H1 (cell line): ENCODE results near the gene ZNF692. TPM values are rescaled to one million over a fixed set of nuclear protein-coding genes. Genes with fewer than 3 reads are reported as not detected.

ENCODE experiments used
- CTCF ChIA-PET: fragments of 300-600 bp; sonication (Branson Sonifier 250); formaldehyde crosslinking; loops from one replicate; lab custom pipeline; 2021; ENCODE audit not compliant: partially characterized antibody; lab: Charles Lee
- POLR2A ChIA-PET: fragments of 300-600 bp; sonication (Branson Sonifier 250); formaldehyde crosslinking; loops from one replicate; lab custom pipeline; 2021; ENCODE audit warnings: inconsistent platforms; ENCODE audit not compliant: partially characterized antibody; lab: Charles Lee
- DNase-seq, 2 experiments: peaks; one replicate each; pipeline versions ENCODE4 v3.0.0 to v3.0.0-alpha.2; 2010 to 2022; ENCODE audit warnings: low spot score in 2 of 2, low read depth in 1 of 2, mixed read lengths in 1 of 2
- FAIRE-seq: peaks from 2 replicates; lab custom pipeline; 2011; peaks lifted over from hg19 to GRCh38; lab: Jason Lieb, UNC
- H2AFZ ChIP-seq: 2 replicates; pipeline ENCODE4 v1.8.1; 2012; ENCODE audit warnings: low read length, inconsistent platforms
- H2AK5ac ChIP-seq: 2 replicates; pipeline ENCODE4 v1.6.1; 2013; ENCODE audit warnings: low read depth, low read length
- H2BK120ac ChIP-seq: replicated peaks from 2 replicates; pipeline ENCODE3; 2013; ENCODE audit warnings: low read depth, low read length, inconsistent platforms
- H2BK12ac ChIP-seq: 2 replicates; pipeline ENCODE4 v1.6.1; 2013; ENCODE audit warnings: low read depth, low read length
- H2BK15ac ChIP-seq: 2 replicates; pipeline ENCODE4 v1.6.1; 2013; ENCODE audit warnings: low read length
- H2BK20ac ChIP-seq: 2 replicates; pipeline ENCODE4 v1.6.1; 2013; ENCODE audit warnings: low read length
- H2BK5ac ChIP-seq: 2 replicates; pipeline ENCODE4 v1.6.1; 2013; ENCODE audit warnings: low read depth, low read length
- H3K14ac ChIP-seq: 2 replicates; pipeline ENCODE4 v1.6.1; 2013; ENCODE audit warnings: inconsistent platforms; ENCODE audit not compliant: insufficient read length
- H3K18ac ChIP-seq: 2 replicates; pipeline ENCODE4 v1.6.1; 2013; ENCODE audit warnings: low read length; ENCODE audit errors: extremely low read depth
- H3K23ac ChIP-seq: 2 replicates; pipeline ENCODE4 v1.6.1; 2013; ENCODE audit warnings: inconsistent platforms; ENCODE audit not compliant: insufficient read length
- H3K23me2 ChIP-seq: 2 replicates; pipeline ENCODE4 v1.6.1; 2013; ENCODE audit warnings: low read depth, low read length
- H3K27ac ChIP-seq: 2 replicates; pipeline ENCODE4 v1.6.1; 2011; ENCODE audit warnings: low read depth, low read length, inconsistent platforms
- H3K27me3 ChIP-seq, 4 experiments: replicated peaks in 1 of 4; 1 replicate in 1 of 4; 2 replicates in 3 of 4; pipeline versions ENCODE4 v1.6.1 to v1.8.1; 2011 to 2013; ENCODE audit warnings: low read length in 3 of 4, mild to moderate bottlenecking in 3 of 4, inconsistent platforms in 2 of 4, mixed read lengths in 2 of 4, moderate library complexity in 1 of 4; ENCODE audit not compliant: control insufficient read depth in 3 of 4, insufficient read depth in 3 of 4; ENCODE audit errors: extremely low read depth in 1 of 4
- H3K36me3 ChIP-seq, 4 experiments: 2 replicates each; pipeline versions ENCODE4 v1.6.1 to v1.8.1; 2011 to 2013; ENCODE audit warnings: mild to moderate bottlenecking in 4 of 4, low read length in 3 of 4, moderate library complexity in 2 of 4, control low read depth in 1 of 4, inconsistent platforms in 1 of 4; ENCODE audit not compliant: insufficient read depth in 4 of 4, control insufficient read depth in 2 of 4
- H3K4ac ChIP-seq: replicated peaks from 2 replicates; pipeline ENCODE3; 2013; ENCODE audit warnings: low read length, low read depth, mixed read lengths, inconsistent platforms; ENCODE audit not compliant: insufficient read length
- H3K4me1 ChIP-seq, 4 experiments: replicated peaks in 1 of 4; 1 replicate in 1 of 4; 2 replicates in 3 of 4; pipeline versions ENCODE4 v1.6.1 to v1.8.1; 2011 to 2013; ENCODE audit warnings: low read length in 3 of 4, inconsistent platforms in 2 of 4, mixed read lengths in 1 of 4; ENCODE audit not compliant: insufficient read depth in 4 of 4, control insufficient read depth in 3 of 4
- H3K4me2 ChIP-seq, 2 experiments: 2 replicates each; pipeline versions ENCODE4 v1.6.1 to v1.8.1; 2011 to 2013; ENCODE audit warnings: low read depth in 2 of 2, low read length in 2 of 2, control low read depth in 1 of 2, inconsistent platforms in 1 of 2, mild to moderate bottlenecking in 1 of 2; ENCODE audit not compliant: insufficient read depth in 1 of 2
- H3K4me3 ChIP-seq, 4 experiments: fragments of 200-600, 300-600 bp in 1 of 4; sonication (generic), shearing (Covaris generic), sonication (Bioruptor Twin) in 1 of 4; 2 replicates each; pipeline versions ENCODE4 v1.5.1 to v1.8.1; 2011 to 2016; ENCODE audit warnings: low read length in 4 of 4, low read depth in 3 of 4, control low read depth in 2 of 4, inconsistent platforms in 2 of 4, mild to moderate bottlenecking in 2 of 4, mixed read lengths in 1 of 4, moderate library complexity in 1 of 4; ENCODE audit not compliant: insufficient read depth in 2 of 4; ENCODE audit errors: extremely low read depth in 1 of 4
- H3K56ac ChIP-seq: replicated peaks from 2 replicates; pipeline ENCODE3; 2013; ENCODE audit warnings: low read depth, mild to moderate bottlenecking, mixed read lengths, low read length, inconsistent platforms; ENCODE audit not compliant: insufficient read length
- H3K79me1 ChIP-seq: 2 replicates; pipeline ENCODE4 v1.6.1; 2013; ENCODE audit warnings: low read depth, low read length, control low read depth
- H3K79me2 ChIP-seq, 2 experiments: 2 replicates each; pipeline versions ENCODE4 v1.6.1 to v1.8.1; 2012 to 2013; ENCODE audit warnings: low read length in 2 of 2, mild to moderate bottlenecking in 2 of 2, inconsistent platforms in 1 of 2; ENCODE audit not compliant: insufficient read depth in 2 of 2, control insufficient read depth in 1 of 2
- H3K9ac ChIP-seq, 4 experiments: replicated peaks in 1 of 4; 1 replicate in 1 of 4; 2 replicates in 3 of 4; pipeline versions ENCODE4 v1.6.1 to v1.8.1; 2011 to 2013; ENCODE audit warnings: low read depth in 3 of 4, low read length in 3 of 4, control low read depth in 2 of 4, mild to moderate bottlenecking in 2 of 4, moderate library complexity in 2 of 4, inconsistent platforms in 1 of 4; ENCODE audit errors: extremely low read depth in 1 of 4
- H3K9me3 ChIP-seq, 2 experiments: 2 replicates each; pipeline versions ENCODE4 v1.6.1 to v1.8.1; 2012 to 2013; ENCODE audit warnings: mild to moderate bottlenecking in 2 of 2, moderate library complexity in 2 of 2, control low read depth in 1 of 2, inconsistent platforms in 1 of 2, low read depth in 1 of 2, low read length in 1 of 2, mixed read lengths in 1 of 2; ENCODE audit not compliant: insufficient read depth in 2 of 2
- H4K20me1 ChIP-seq, 2 experiments: replicated peaks in 1 of 2; 2 replicates each; pipeline versions ENCODE3 to v1.8.1; 2011 to 2013; ENCODE audit warnings: inconsistent platforms in 2 of 2, low read length in 2 of 2, mild to moderate bottlenecking in 1 of 2; ENCODE audit not compliant: insufficient read depth in 2 of 2, control insufficient read depth in 1 of 2
- H4K5ac ChIP-seq: 2 replicates; pipeline ENCODE4 v1.6.1; 2013; ENCODE audit warnings: low read length, low read depth, mixed read lengths, inconsistent platforms; ENCODE audit not compliant: insufficient read length
- H4K8ac ChIP-seq: 2 replicates; pipeline ENCODE4 v1.8.0; 2013; ENCODE audit warnings: mild to moderate bottlenecking, moderate library complexity, low read length, inconsistent platforms; ENCODE audit not compliant: insufficient read depth; ENCODE audit errors: extremely low read depth
- H4K91ac ChIP-seq: replicated peaks from 2 replicates; pipeline ENCODE3; 2013; ENCODE audit warnings: low read length, mixed read lengths, inconsistent platforms; ENCODE audit not compliant: insufficient read length
- ASH2L ChIP-seq: fragments of 200-600, 300-600 bp; sonication (generic); IDR thresholded peaks from one replicate; pipeline ENCODE4 v1.7.1; 2017; ENCODE audit warnings: low read length
- ATF3 ChIP-seq: IDR thresholded peaks from 2 replicates; pipeline ENCODE4 v1.6.1; 2011; ENCODE audit warnings: low read depth, mild to moderate bottlenecking, low read length; ENCODE audit not compliant: insufficient read depth
- CHD1 ChIP-seq: IDR thresholded peaks from 2 replicates; pipeline ENCODE4 v1.6.1; 2012; ENCODE audit warnings: low read depth, low read length, improper control_type of control experiment
- PHF8 ChIP-seq: fragments of 200-600 bp; sonication (generic); conservative IDR thresholded peaks from 2 replicates; pipeline ENCODE4 v1.7.1; 2012; ENCODE audit warnings: low read depth, mild to moderate bottlenecking, inconsistent platforms, low read length, moderate library complexity
- RAD21 ChIP-seq, 2 experiments: IDR thresholded peaks in 1 of 2; conservative IDR thresholded peaks in 1 of 2; 2 replicates each; pipeline ENCODE4 v1.6.1; 2011; ENCODE audit warnings: low read depth in 2 of 2, low read length in 2 of 2, improper control_type of control experiment in 1 of 2, inconsistent platforms in 1 of 2, mild to moderate bottlenecking in 1 of 2, moderate library complexity in 1 of 2
- WGBS, 2 experiments: shearing (Covaris generic) in 1 of 2; methylation state at CpG; one replicate each; pipeline versions ENCODE4 v1.1.6 to v1.1.7; 2013 to 2015; ENCODE audit warnings: low lambda C conversion rate in 2 of 2, mixed read lengths in 2 of 2, inconsistent platforms in 1 of 2, low coverage in 1 of 2, missing lambda C conversion rate in 1 of 2; ENCODE audit not compliant: insufficient replicate concordance in 2 of 2, insufficient coverage in 1 of 2, insufficient read length in 1 of 2; ENCODE audit errors: extremely low coverage in 1 of 2, missing lambda C conversion rate in 1 of 2; 5-methylcytosine and 5-hydroxymethylcytosine counted together
- polyA plus RNA-seq, 7 experiments: library from polyadenylated mRNA; depleted of rRNA in 3 of 7; stranded (reverse) in 5 of 7; unstranded in 2 of 7; fragments of >200 nt in 5 of 7; fragments of 200-250 nt in 2 of 7; gene quantifications; 1 replicate in 5 of 7; 2 replicates in 1 of 7; 4 replicates in 1 of 7; pipeline versions ENCODE4 v1.2.1 to v1.2.3, GENCODE V29; 2011 to 2013; ENCODE audit warnings: missing spikeins in 2 of 7, mixed read lengths in 2 of 7
- total RNA-seq: library from RNA; stranded (reverse); fragmentation: NEBNext Ultra II Directional; extraction: Animal tissue kit (Norgen Biotek cat#: 25700); gene quantifications from 2 replicates; pipeline ENCODE4 v1.2.1, GENCODE V29; 2021

The ZNF692 gene
- total and polyA plus RNA-seq, 2 of the 8 experiments (the other 6 are each of a cell fraction or from before 2014, with no cell fraction given): 38.4 to 52.3 TPM

- Histone ChIP-seq H3K36me3 (0 out of 8 replicates have a peak, but pooled peaks cover 0 to 5% (median 0%) of the 10 kb centered on the region in 4 experiments), H4K91ac (peak within 1 kb of the TSS; percentile 99), H3K79me2 (peaks cover 0 to 37% of the 10 kb centered on the region in 2 experiments; a peak in 2 of 4 replicates), H2BK120ac (peak within 1 kb of the TSS; percentile 86), H2BK15ac (peak within 1 kb of the TSS; percentile 100), H3K14ac (no peak within 1 kb of the TSS), H3K18ac (peak within 1 kb of the TSS; percentile 100), H2BK20ac (no peak within 1 kb of the TSS), H2AK5ac (peak within 1 kb of the TSS; percentile 41), H4K8ac (peak within 1 kb of the TSS; percentile 99), H3K27me3 (no peaks in the 10 kb centered on the region), H3K56ac (peak within 1 kb of the TSS; percentile 91), H2AFZ (peak within 1 kb of the TSS; percentile 99), H3K4me3 (peak within 1 kb of the TSS; percentile 52 to 82 (median 76)), H2BK5ac (peak within 1 kb of the TSS; percentile 100), H3K4ac (peak within 1 kb of the TSS; percentile 99), H4K20me1 (no peaks in the 10 kb centered on the region), H2BK12ac (peak within 1 kb of the TSS; percentile 100), H3K23me2 (peaks cover 6% of the 10 kb centered on the region), H3K79me1 (peaks cover 2% of the 10 kb centered on the region; the same call in 1 of the 2 replicates), H3K27ac (peak within 1 kb of the TSS; percentile 99), H3K4me1 (peaks cover 0 to 8% (median 3%) of the 10 kb centered on the region in 4 experiments; a peak in 3 of 7 replicates), H3K23ac (no peak within 1 kb of the TSS), H3K4me2 (peak within 1 kb of the TSS; percentile 64 to 82), H4K5ac (peak within 1 kb of the TSS; percentile 98), H3K9me3 (no peaks in the 10 kb centered on the region), H3K9ac (peak within 1 kb of the TSS; percentile 86 to 99 (median 94))
- POLR2A ChIA-PET: interaction anchor here (0.7 to 2.0 kb wide), 20 partner anchors 9 to 99 kb away, joined by 3 to 18 read pairs (median 4); partner anchors contain the start of genes SH3BP5L, ZNF672 and ZNF692
- WGBS, 2 experiments: 1% methylated on average over 33 of the region's 80 CpGs; no CpG with 5 or more reads in 1 of the 2 experiments
- FAIRE-seq (no peak), DNase-seq (peak; percentile 81 to 99)
- CTCF ChIA-PET: interaction anchor here (0.7 to 1.7 kb wide), 9 partner anchors 17 to 64 kb away, joined by 3 to 5 read pairs (median 4); no protein-coding TSS in a partner anchor
- peak; percentile 100 for TF ChIP-seq PHF8
- TF ChIP-seq RAD21 (IDR thresholded peaks at IDR 0.05 in 1 of 2, conservative IDR thresholded peaks at IDR 0.05 in 1 of 2; ENCODE audit: low read depth in 2 of 2, low read length in 2 of 2): peak; percentile 52 to 58; a peak in 3 of 4 replicates
- TF ChIP-seq CHD1: no peak
- TF ChIP-seq ATF3: 0 out of 2 replicates have a peak, but pooled peaks have one; percentile 15
- TF ChIP-seq ASH2L: peak; percentile 94
Measured at GRCh38 chr1:248906009-248906752, 47.3 kb upstream of the ZNF692 start, which contains the start of gene PGBD2. Gene PGBD2 (plus strand): TSS chr1:248906235. CDS start chr1:248913863, 7,628 bp downstream.
